GM12801 (cell line): ENCODE results near the gene BCL2L11.

Experiments used
- TF ChIP-seq, protein P1 (sequence below): IDR thresholded peaks from one replicate; pipeline ENCODE4 v1.5.1; 2011; ENCODE audit warnings: control low read depth; ENCODE audit not compliant: insufficient read length; ENCODE audit errors: extremely low read depth

The BCL2L11 gene

DNA sequence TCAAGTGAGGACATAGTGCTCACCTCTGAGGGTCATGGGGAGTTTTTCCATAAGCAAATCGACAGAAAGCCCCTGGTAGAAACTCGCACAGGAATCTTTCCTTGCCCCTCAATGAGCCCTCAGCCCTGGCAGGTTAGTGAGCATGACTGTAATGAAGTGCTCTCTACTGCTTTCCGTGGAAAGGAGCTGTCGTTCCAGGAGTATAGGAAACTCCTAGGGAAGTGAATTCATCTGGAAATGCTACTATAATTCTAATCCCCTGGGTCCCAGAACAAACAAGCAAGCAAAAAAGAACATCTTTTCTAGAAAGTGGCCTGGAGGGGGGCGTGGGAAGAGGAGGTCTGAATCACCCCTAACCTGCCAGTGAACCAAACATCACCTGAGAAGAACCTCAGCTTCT is 18.1 kb downstream of the BCL2L11 start:
- TF ChIP-seq, protein P1, sequence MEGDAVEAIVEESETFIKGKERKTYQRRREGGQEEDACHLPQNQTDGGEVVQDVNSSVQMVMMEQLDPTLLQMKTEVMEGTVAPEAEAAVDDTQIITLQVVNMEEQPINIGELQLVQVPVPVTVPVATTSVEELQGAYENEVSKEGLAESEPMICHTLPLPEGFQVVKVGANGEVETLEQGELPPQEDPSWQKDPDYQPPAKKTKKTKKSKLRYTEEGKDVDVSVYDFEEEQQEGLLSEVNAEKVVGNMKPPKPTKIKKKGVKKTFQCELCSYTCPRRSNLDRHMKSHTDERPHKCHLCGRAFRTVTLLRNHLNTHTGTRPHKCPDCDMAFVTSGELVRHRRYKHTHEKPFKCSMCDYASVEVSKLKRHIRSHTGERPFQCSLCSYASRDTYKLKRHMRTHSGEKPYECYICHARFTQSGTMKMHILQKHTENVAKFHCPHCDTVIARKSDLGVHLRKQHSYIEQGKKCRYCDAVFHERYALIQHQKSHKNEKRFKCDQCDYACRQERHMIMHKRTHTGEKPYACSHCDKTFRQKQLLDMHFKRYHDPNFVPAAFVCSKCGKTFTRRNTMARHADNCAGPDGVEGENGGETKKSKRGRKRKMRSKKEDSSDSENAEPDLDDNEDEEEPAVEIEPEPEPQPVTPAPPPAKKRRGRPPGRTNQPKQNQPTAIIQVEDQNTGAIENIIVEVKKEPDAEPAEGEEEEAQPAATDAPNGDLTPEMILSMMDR, result no peak

DNA sequence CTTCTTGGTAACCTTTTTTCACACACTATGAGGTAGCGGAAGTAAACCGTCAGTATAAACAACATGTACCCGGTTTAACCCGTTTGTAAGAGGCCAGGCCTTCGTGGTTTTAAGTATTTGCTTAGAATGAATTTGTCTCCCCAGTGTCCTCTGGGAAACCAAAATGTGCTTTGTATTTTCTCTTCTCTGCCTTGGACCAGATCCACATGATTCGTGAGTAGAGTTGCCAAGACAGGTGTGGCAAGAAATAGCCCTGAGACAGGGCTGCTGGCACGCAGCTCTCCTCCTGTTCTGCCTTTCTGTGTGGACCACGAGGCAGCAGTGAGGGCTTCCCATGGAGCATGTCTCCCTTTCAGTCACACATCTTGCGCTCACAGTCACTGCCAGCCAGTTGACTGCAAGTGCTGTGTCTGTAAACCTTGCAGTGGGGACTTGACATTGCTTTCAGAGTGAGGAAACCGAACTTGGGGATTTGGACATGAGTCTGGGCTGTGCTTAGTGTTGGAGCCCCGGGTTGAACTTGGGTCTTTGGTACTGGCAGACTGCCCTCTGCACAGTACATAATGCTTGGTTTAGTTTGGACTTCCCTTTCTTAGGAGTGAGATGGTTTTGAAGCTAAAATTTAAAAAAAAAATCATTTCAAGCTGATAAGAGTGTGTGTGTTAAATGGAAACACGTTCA is 19.1 kb downstream of the BCL2L11 start:
- TF ChIP-seq, protein P1, result no peak

DNA sequence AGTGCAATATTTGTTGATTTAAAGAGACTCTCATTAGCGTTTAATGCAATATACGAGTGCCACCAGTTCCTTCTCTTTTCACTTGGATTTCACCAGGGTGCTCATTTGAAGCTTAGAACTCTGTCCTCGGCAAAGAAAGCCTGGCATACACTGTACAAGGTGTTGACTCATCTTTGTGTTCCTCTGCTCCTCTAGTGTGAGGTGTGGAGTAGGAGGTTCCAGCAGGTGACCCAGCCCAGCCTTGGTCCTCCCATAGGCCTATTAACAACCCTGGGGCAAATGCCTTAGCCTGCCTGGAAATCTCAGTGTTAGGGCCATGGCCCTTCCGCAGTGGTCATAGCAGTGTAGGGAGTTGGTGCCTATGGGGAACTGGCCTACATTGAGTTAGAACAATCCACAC is 20.1 kb downstream of the BCL2L11 start:
- TF ChIP-seq, protein P1, result no peak

DNA sequence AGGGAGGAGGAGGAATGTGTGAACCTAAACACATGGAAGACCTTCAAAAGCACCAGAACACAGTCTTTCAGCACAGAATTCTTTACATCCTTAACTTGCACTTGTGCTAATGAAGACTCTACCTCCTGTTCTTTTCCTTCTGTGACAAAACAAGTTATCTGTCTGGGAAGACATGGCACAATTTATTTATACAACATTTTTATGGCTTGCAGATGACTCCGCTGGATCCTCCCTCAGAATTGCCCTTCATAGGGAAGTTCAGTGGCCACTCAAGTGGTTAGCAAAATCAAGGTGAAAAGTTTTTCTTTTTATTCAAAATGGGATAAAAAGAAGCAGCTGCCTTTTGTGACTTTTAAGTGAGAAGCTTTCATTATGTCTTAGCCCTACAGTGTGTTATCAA is 21.4 kb downstream of the BCL2L11 start:
- TF ChIP-seq, protein P1, result no peak

DNA sequence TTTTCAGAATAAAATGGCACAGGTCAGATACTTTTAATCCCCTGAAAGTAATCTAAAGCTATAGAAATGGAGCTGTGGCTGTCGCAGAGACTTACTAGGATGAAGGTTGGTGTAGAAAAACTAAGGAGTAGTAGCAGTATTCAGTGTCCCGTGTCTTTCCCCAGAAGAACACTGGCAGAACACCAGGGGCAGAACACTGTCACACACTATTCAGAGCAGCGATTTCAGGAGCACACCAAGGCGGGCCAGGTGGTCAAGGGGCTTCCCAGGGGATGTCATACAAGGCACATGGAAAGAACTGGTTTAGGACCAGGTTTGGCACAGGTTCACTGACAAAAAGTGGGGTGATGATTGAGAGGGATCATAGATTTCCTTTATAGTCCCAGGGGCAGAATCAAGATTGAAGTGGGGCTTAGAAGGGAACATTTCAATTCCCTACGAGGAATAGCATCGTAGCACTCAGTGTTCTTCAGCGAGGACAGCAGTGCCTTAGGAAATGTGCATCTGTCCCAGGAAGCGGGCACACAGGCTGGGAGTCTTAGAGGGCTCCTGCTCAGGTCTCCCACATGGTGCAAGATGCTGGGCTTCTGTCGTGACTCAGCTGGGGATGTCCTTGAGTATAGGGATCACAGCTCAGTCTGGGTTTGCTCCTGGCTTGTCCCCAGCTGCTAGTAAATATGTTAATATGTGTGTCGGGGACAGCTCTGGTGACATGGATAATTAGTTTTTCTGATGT is 22.6 kb downstream of the BCL2L11 start:
- TF ChIP-seq, protein P1, result no peak

DNA sequence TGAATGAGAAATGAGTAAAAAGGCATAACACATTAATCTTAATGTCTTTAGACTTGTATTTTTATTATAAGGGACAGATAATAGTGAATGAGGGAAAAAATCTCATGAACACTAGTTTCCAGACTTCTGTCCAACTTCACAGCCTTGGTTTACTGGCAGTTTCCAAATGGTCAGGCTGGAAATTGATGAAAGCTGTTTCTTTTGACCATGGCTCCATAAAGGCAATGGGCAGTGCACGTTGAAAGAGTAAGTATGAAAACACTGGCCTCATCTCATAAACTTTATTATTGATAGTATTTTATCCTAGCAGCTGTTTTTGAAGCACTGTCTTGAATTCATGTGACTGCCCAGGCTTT is 23.1 kb downstream of the BCL2L11 start:
- TF ChIP-seq, protein P1, result no peak

DNA sequence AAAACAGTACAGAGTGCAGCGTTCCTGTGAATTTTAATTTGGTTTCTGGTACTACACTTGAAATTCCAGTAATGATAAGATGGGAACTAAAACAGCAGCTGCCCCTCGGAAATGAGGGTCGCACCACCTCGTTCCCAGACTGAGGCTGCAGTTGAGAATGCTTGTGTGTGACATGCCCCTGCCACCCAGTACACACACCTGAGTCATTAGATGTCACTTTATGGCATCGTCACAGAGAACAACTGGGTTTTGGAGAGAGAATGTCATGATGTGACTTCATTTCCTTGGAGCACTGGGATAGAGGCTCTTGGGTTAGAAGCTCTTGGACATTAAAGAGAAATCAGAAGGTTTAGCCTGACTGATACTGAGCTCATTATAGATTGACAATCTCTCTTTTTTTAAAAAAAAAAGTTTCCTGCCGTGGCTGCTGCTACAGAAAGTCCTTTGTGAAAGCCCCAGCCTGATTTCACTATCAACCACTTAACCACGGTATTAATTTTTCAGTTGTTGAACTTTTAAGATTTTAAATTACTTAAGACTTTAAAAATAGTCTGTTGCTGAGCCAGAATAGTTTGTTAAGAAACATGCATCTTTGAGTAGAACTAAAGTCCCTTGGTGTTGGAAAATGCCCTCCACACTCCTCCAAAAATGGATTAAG is 24.5 kb downstream of the BCL2L11 start:
- TF ChIP-seq, protein P1, result no peak
